Measurements from ENCODE around the gene MSRB1.

DNA sequence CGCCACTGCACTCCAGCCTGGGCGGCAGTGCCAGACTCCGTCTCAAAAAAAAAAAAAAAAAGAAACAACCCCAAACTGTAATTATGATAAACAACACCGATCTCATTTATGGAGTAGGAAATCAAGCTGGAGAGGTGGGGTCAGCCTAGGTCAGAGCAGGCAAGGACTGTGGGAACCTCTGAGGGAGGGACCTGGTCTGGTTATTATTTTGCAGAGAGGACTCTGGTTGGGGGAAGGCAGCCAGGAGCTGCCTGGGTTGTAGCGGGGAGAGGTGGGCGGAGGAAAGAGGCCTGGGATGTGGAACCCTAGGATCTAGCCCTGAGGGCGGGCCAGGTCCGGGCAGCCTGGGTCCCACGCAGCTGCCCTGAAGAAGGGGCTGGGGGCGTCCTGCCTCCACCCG lies 13.9 kb downstream of the MSRB1 start:
- no peak for TF ChIP-seq POLR2A (IDR thresholded peaks at IDR 0.05; ENCODE audit: low read length)
- no peak for TF ChIP-seq GATA1 (IDR thresholded peaks at IDR 0.05; ENCODE audit: low read depth, low read length)

Data from erythroblast (primary cell).